ENCODE data around the gene STK32A.

Gene STK32A

GRCh38 chr5:147388184-147389108 is 153.6 kb downstream of the STK32A start:
- H3K79me2 ChIP-seq (ENCODE audit: control insufficient read depth, low read length), result no peaks in the 10 kb centered on the region
- no peaks in the 10 kb centered on the region for H3F3A ChIP-seq (ENCODE audit: control insufficient read depth, insufficient read depth)
- H3K4me1 ChIP-seq (ENCODE audit: control insufficient read depth, low read length), result no peaks in the 10 kb centered on the region
- H3K27me3 ChIP-seq (ENCODE audit: control insufficient read depth, low read length), result peaks cover 13% of the 10 kb centered on the region; the same call in 1 of the 2 replicates
- no peaks in the 10 kb centered on the region for H3K9me3 ChIP-seq (ENCODE audit: control insufficient read depth, insufficient read depth, low read length)
- TF ChIP-seq EZH2phosphoT487 (IDR thresholded peaks at IDR 0.05; ENCODE audit: borderline replicate concordance, low read length) (no peak), CTCF (IDR thresholded peaks at IDR 0.05; ENCODE audit: low read depth, low read length, poor library complexity, severe bottlenecking) (no peak)
- H4K20me1 ChIP-seq (ENCODE audit: control insufficient read depth, insufficient read depth, low read depth, low read length), result no peaks in the 10 kb centered on the region
- no peak overlapping the region for H3K4me2 ChIP-seq (ENCODE audit: low read length)
- no peaks in the 10 kb centered on the region for H3K36me3 ChIP-seq (ENCODE audit: control insufficient read depth, low read length)
- H3K4me3 ChIP-seq (ENCODE audit: low read length), result no peak overlapping the region
- H3K9me2 ChIP-seq (replicated peaks; ENCODE audit: control insufficient read depth, low read length), result no peaks in the 10 kb centered on the region
- no peak overlapping the region for H3K27ac ChIP-seq (ENCODE audit: low read depth, low read length)

GRCh38 chr5:147390654-147391225 is 155.9 kb downstream of the STK32A start:
- H3K4me1 ChIP-seq (ENCODE audit: control insufficient read depth, low read length), result no peaks in the 10 kb centered on the region

GRCh38 chr5:147391781-147392180 is 157.0 kb downstream of the STK32A start:
- H3K36me3 ChIP-seq (ENCODE audit: control insufficient read depth, low read length), result no peaks in the 10 kb centered on the region
- no peaks in the 10 kb centered on the region for H4K20me1 ChIP-seq (ENCODE audit: control insufficient read depth, insufficient read depth, low read depth, low read length)
- H3K4me3 ChIP-seq (ENCODE audit: low read length), result no peak overlapping the region
- peaks cover 9% of the 10 kb centered on the region; the same call in 1 of the 2 replicates for H3K27me3 ChIP-seq (ENCODE audit: control insufficient read depth, low read length)
- TF ChIP-seq EZH2phosphoT487 (IDR thresholded peaks at IDR 0.05; ENCODE audit: borderline replicate concordance, low read length) (no peak), CTCF (IDR thresholded peaks at IDR 0.05; ENCODE audit: low read depth, low read length, poor library complexity, severe bottlenecking) (peak; percentile 27)
- no peaks in the 10 kb centered on the region for H3K9me2 ChIP-seq (replicated peaks; ENCODE audit: control insufficient read depth, low read length)
- H3K27ac ChIP-seq (ENCODE audit: low read depth, low read length), result no peak overlapping the region
- H3K79me2 ChIP-seq (ENCODE audit: control insufficient read depth, low read length), result no peaks in the 10 kb centered on the region
- no peak overlapping the region for H3K4me2 ChIP-seq (ENCODE audit: low read length)
- no peaks in the 10 kb centered on the region for H3K4me1 ChIP-seq (ENCODE audit: control insufficient read depth, low read length)
- H3F3A ChIP-seq (ENCODE audit: control insufficient read depth, insufficient read depth), result no peaks in the 10 kb centered on the region
- H3K9me3 ChIP-seq (ENCODE audit: control insufficient read depth, insufficient read depth, low read length), result no peaks in the 10 kb centered on the region

More at GRCh38 chr5:147390654-147391225, 155.9 kb downstream of the STK32A start:
- no peak overlapping the region for H3K27ac ChIP-seq (ENCODE audit: low read depth, low read length)
- H3F3A ChIP-seq (ENCODE audit: control insufficient read depth, insufficient read depth), result no peaks in the 10 kb centered on the region
- no peaks in the 10 kb centered on the region for H4K20me1 ChIP-seq (ENCODE audit: control insufficient read depth, insufficient read depth, low read depth, low read length)
- no peaks in the 10 kb centered on the region for H3K9me3 ChIP-seq (ENCODE audit: control insufficient read depth, insufficient read depth, low read length)
- no peaks in the 10 kb centered on the region for H3K9me2 ChIP-seq (replicated peaks; ENCODE audit: control insufficient read depth, low read length)
- H3K4me2 ChIP-seq (ENCODE audit: low read length), result no peak overlapping the region
- no peak for TF ChIP-seq CTCF (IDR thresholded peaks at IDR 0.05; ENCODE audit: low read depth, low read length, poor library complexity, severe bottlenecking)
- TF ChIP-seq EZH2phosphoT487 (IDR thresholded peaks at IDR 0.05; ENCODE audit: borderline replicate concordance, low read length), result no peak
- H3K27me3 ChIP-seq (ENCODE audit: control insufficient read depth, low read length), result peaks cover 9% of the 10 kb centered on the region; the same call in 1 of the 2 replicates
- H3K36me3 ChIP-seq (ENCODE audit: control insufficient read depth, low read length), result no peaks in the 10 kb centered on the region
- no peak overlapping the region for H3K4me3 ChIP-seq (ENCODE audit: low read length)
- H3K79me2 ChIP-seq (ENCODE audit: control insufficient read depth, low read length), result no peaks in the 10 kb centered on the region

All from DOHH2 (cell line).